GM19468 (cell line): ENCODE measurements around the gene LYAR.

Experiments used
- ATAC-seq: cut with Tn5 transposase; IDR thresholded peaks from one replicate; pipeline ENCODE4 v1.9.1; 2021; ENCODE audit warnings: mild to moderate bottlenecking, moderate library complexity, moderate number of reproducible peaks; ENCODE audit not compliant: unreplicated experiment; ENCODE audit errors: extremely low read depth

LYAR gene

DNA sequence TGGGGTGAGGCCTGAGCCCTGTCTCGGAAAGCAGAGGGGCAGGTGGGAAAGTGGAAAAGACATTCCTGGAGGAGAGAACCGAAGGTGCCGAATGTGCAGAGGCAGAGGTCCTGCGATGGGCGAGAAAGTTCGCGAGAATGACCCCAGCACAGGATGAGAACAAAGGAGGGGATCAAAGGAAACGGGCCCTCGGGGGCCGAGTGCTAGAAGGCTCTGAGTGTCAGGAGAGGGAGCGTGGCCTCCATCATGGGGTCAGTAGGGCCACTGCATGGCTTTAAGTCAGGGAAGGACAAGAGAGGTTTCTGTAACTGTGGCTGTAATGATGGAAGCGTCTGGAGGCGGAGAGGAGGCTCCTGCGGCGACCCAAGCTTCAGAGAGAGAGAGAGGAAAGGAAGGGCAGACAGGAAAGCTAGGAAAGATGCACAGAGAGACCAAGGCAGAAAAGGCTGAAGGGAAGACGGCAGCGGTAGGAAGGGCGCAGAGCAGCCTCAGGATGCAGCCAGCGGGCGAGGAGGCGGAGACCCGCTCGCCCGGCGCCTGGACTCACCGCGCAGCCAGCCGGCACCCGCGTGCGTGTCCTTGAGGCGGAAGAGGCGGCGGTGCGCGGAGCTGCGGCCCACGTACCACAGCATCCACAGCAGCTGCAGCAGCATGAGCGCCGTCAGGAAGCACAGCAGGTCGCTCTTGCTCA is 63.9 kb downstream of the LYAR start:
- no peak for ATAC-seq
